Karpas-422 (cell line): ENCODE results near the gene PPP1R2C. TPM values are rescaled to one million over a fixed set of nuclear protein-coding genes. Genes with fewer than 3 reads are reported as not detected.

ENCODE experiments used
- DNase-seq: peaks from one replicate; pipeline ENCODE4 v3.0.0-alpha.2; 2015
- H2AFZ ChIP-seq: fragments of 200-600 bp; sonication (generic); 2 replicates; pipeline ENCODE4 v1.6.1; 2014; ENCODE audit warnings: antibody characterized with exemption, low read length, mixed read lengths
- H3K27ac ChIP-seq: fragments of 200-600 bp; sonication (generic); 2 replicates; pipeline ENCODE4 v1.5.1; 2014; ENCODE audit warnings: mild to moderate bottlenecking, low read length, moderate library complexity
- H3K27me3 ChIP-seq: fragments of 200-600 bp; sonication (generic); 2 replicates; pipeline ENCODE4 v1.6.1; 2014; ENCODE audit warnings: low read length, mixed read lengths
- H3K36me3 ChIP-seq: fragments of 200-600 bp; sonication (generic); 2 replicates; pipeline ENCODE4 v1.6.1; 2014; ENCODE audit warnings: low read length, mixed read lengths; ENCODE audit not compliant: insufficient read depth
- H3K4me1 ChIP-seq: fragments of 200-600 bp; sonication (generic); 2 replicates; pipeline ENCODE4 v1.6.1; 2014; ENCODE audit warnings: mild to moderate bottlenecking, low read length, mixed read lengths
- H3K4me2 ChIP-seq: fragments of 200-600 bp; sonication (generic); 2 replicates; pipeline ENCODE4 v1.6.1; 2014; ENCODE audit warnings: low read length, low read depth, mild to moderate bottlenecking; ENCODE audit not compliant: poor library complexity, severe bottlenecking
- H3K4me3 ChIP-seq: fragments of 200-600 bp; sonication (generic); 2 replicates; pipeline ENCODE4 v1.5.1; 2014; ENCODE audit warnings: mild to moderate bottlenecking, antibody characterized with exemption, low read length, mixed read lengths
- H3K79me2 ChIP-seq: fragments of 200-600 bp; sonication (generic); 2 replicates; pipeline ENCODE4 v1.6.1; 2014; ENCODE audit warnings: mild to moderate bottlenecking, low read length, mixed read lengths
- H3K9ac ChIP-seq: fragments of 200-600 bp; sonication (generic); 2 replicates; pipeline ENCODE4 v1.6.0; 2014; ENCODE audit warnings: low read length
- H3K9me2 ChIP-seq: fragments of 200-600 bp; sonication (generic), shearing (Covaris generic); replicated peaks from 2 replicates; pipeline ENCODE4 v1.6.0; 2014; ENCODE audit warnings: mild to moderate bottlenecking, low read length, moderate library complexity; ENCODE audit not compliant: insufficient read depth
- H3K9me3 ChIP-seq: fragments of 300-700, 200-600 bp; sonication (generic); 2 replicates; pipeline ENCODE4 v1.6.1; 2014; ENCODE audit warnings: low read length, mixed read lengths
- H4K20me1 ChIP-seq: fragments of 200-600 bp; sonication (generic); 2 replicates; pipeline ENCODE4 v1.6.1; 2014; ENCODE audit warnings: mild to moderate bottlenecking, antibody characterized with exemption, low read length, low read depth; ENCODE audit not compliant: insufficient read depth
- total RNA-seq: library from RNA; depleted of rRNA; stranded (reverse); fragments of >200 nt; shearing (Covaris generic); gene quantifications from 2 replicates; pipeline ENCODE4 v1.2.3, GENCODE V29; 2014; ENCODE audit warnings: low replicate concordance

PPP1R2C gene
- total RNA-seq, 1 experiment from 2014 or later, result not detected

GRCh38 chrX:42740456-42740855, 37.5 kb downstream of the PPP1R2C start:
- Histone ChIP-seq H3K79me2 (no peaks in the 10 kb centered on the region), H4K20me1 (no peaks in the 10 kb centered on the region)

GRCh38 chrX:42739741-42740140, 38.2 kb downstream of the PPP1R2C start:
- peaks cover 6% of the 10 kb centered on the region for H3K9me3 ChIP-seq
- no peak overlapping the region for H3K27ac ChIP-seq
- H3K36me3 ChIP-seq, result no peaks in the 10 kb centered on the region
- H3K27me3 ChIP-seq, result no peaks in the 10 kb centered on the region
- H4K20me1 ChIP-seq, result no peaks in the 10 kb centered on the region
- no peaks in the 10 kb centered on the region for H3K79me2 ChIP-seq
- no peak overlapping the region for H3K9ac ChIP-seq
- no peaks in the 10 kb centered on the region for H3K9me2 ChIP-seq
- no peaks in the 10 kb centered on the region for H3K4me1 ChIP-seq
- H2AFZ ChIP-seq, result no peak overlapping the region
- H3K4me3 ChIP-seq, result no peak overlapping the region
- no peak overlapping the region for H3K4me2 ChIP-seq
- DNase-seq, result no peak

More at GRCh38 chrX:42740456-42740855, 37.5 kb downstream of the PPP1R2C start:
- no peaks in the 10 kb centered on the region for H3K9me2 ChIP-seq
- no peak overlapping the region for H3K27ac ChIP-seq
- no peak for DNase-seq
- H2AFZ ChIP-seq, result no peak overlapping the region
- no peaks in the 10 kb centered on the region for H3K4me1 ChIP-seq
- H3K36me3 ChIP-seq, result no peaks in the 10 kb centered on the region
- H3K4me3 ChIP-seq, result no peak overlapping the region
- no peak overlapping the region for H3K4me2 ChIP-seq
- no peak overlapping the region for H3K9ac ChIP-seq
- peaks cover 9% of the 10 kb centered on the region for H3K9me3 ChIP-seq
- no peaks in the 10 kb centered on the region for H3K27me3 ChIP-seq

GRCh38 chrX:42739258-42739657, 38.7 kb downstream of the PPP1R2C start:
- H3K4me1 ChIP-seq, result no peaks in the 10 kb centered on the region
- peaks cover 6% of the 10 kb centered on the region for H3K9me3 ChIP-seq
- no peaks in the 10 kb centered on the region for H3K36me3 ChIP-seq
- no peaks in the 10 kb centered on the region for H3K9me2 ChIP-seq
- no peak overlapping the region for H3K4me2 ChIP-seq
- H3K4me3 ChIP-seq, result no peak overlapping the region
- H3K79me2 ChIP-seq, result no peaks in the 10 kb centered on the region
- no peak overlapping the region for H3K9ac ChIP-seq
- no peak for DNase-seq
- H2AFZ ChIP-seq, result no peak overlapping the region
- no peaks in the 10 kb centered on the region for H3K27me3 ChIP-seq
- H4K20me1 ChIP-seq, result no peaks in the 10 kb centered on the region
- H3K27ac ChIP-seq, result no peak overlapping the region

- H3K9me2 ChIP-seq, result no peaks in the 10 kb centered on the region
- no peaks in the 10 kb centered on the region for H3K4me1 ChIP-seq
- H4K20me1 ChIP-seq, result no peaks in the 10 kb centered on the region
- no peak overlapping the region for H3K9ac ChIP-seq
- no peak overlapping the region for H3K27ac ChIP-seq
- no peaks in the 10 kb centered on the region for H3K79me2 ChIP-seq
- no peak overlapping the region for H3K4me3 ChIP-seq
- peaks cover 6% of the 10 kb centered on the region for H3K9me3 ChIP-seq
- no peaks in the 10 kb centered on the region for H3K27me3 ChIP-seq
- DNase-seq, result no peak
- H3K4me2 ChIP-seq, result no peak overlapping the region
- no peaks in the 10 kb centered on the region for H3K36me3 ChIP-seq
- no peak overlapping the region for H2AFZ ChIP-seq
Measured at GRCh38 chrX:42738552-42738951, 39.4 kb downstream of the PPP1R2C start.

- H3K9ac ChIP-seq, result no peak overlapping the region
- H3K9me2 ChIP-seq, result no peaks in the 10 kb centered on the region
- no peaks in the 10 kb centered on the region for H3K27me3 ChIP-seq
- no peaks in the 10 kb centered on the region for H3K4me1 ChIP-seq
- no peaks in the 10 kb centered on the region for H3K36me3 ChIP-seq
- no peak for DNase-seq
- H3K79me2 ChIP-seq, result no peaks in the 10 kb centered on the region
- H3K27ac ChIP-seq, result no peak overlapping the region
- H2AFZ ChIP-seq, result no peak overlapping the region
- H4K20me1 ChIP-seq, result no peaks in the 10 kb centered on the region
- H3K4me3 ChIP-seq, result no peak overlapping the region
- no peak overlapping the region for H3K4me2 ChIP-seq
- peaks cover 9% of the 10 kb centered on the region for H3K9me3 ChIP-seq
Measured at GRCh38 chrX:42735250-42735649, 42.7 kb downstream of the PPP1R2C start.

- no peaks in the 10 kb centered on the region for H3K36me3 ChIP-seq
- DNase-seq, result no peak
- no peak overlapping the region for H3K9ac ChIP-seq
- peaks cover 10% of the 10 kb centered on the region for H3K9me3 ChIP-seq
- no peaks in the 10 kb centered on the region for H3K9me2 ChIP-seq
- H3K27ac ChIP-seq, result no peak overlapping the region
- no peak overlapping the region for H3K4me3 ChIP-seq
- H3K79me2 ChIP-seq, result no peaks in the 10 kb centered on the region
- H3K4me2 ChIP-seq, result no peak overlapping the region
- no peaks in the 10 kb centered on the region for H3K27me3 ChIP-seq
- H4K20me1 ChIP-seq, result no peaks in the 10 kb centered on the region
- H3K4me1 ChIP-seq, result no peaks in the 10 kb centered on the region
- H2AFZ ChIP-seq, result no peak overlapping the region
Measured at GRCh38 chrX:42732506-42732905, 45.5 kb downstream of the PPP1R2C start.
